ENCODE measurements around the gene PLCL1. TPM values are rescaled to one million over a fixed set of nuclear protein-coding genes. Genes with fewer than 3 reads are reported as not detected.

PLCL1 gene
- polyA plus RNA-seq, 3 donors, result 0.69 to 1.4 (median 0.79) TPM

- no peak overlapping the region for H3K4me3 Mint-ChIP-seq
- H3K4me1 ChIP-seq (ENCODE audit: control insufficient read depth in 1 of 2, insufficient read depth in 2 of 2, low read length in 2 of 2), result no peaks in the 10 kb centered on the region
- no peak for TF ChIP-seq CTCF (IDR thresholded peaks at IDR 0.05)
These were observed 196.0 kb downstream of the PLCL1 start for GRCh38 chr2:198000417-198000816.

GRCh38 chr2:198004173-198004572 lies 199.8 kb downstream of the PLCL1 start:
- Mint-ChIP-seq H3K27ac (no peak overlapping the region), H3K36me3 (no peaks in the 10 kb centered on the region), H3K4me1 (no peaks in the 10 kb centered on the region), H3K9me3 (peaks cover 0 to 3% (median 2%) of the 10 kb centered on the region in 7 donors), H3K4me3 (no peak overlapping the region), H3K27me3 (ENCODE audit: low read depth in 3 of 3) (peaks cover 0 to 1% (median 0%) of the 10 kb centered on the region in 3 donors)
- no peaks in the 10 kb centered on the region for H3K27me3 ChIP-seq (ENCODE audit: control insufficient read depth in 2 of 2, insufficient read depth in 2 of 2, low read length in 2 of 2)
- WGBS (ENCODE audit: insufficient coverage), result no CpG with 5 or more reads among the region's 1 CpG
- H3K4me1 ChIP-seq (ENCODE audit: control insufficient read depth in 1 of 2, insufficient read depth in 2 of 2, low read length in 2 of 2), result no peaks in the 10 kb centered on the region
- no peaks in the 10 kb centered on the region for H3K9me3 ChIP-seq (replicated peaks in 1 of 2; ENCODE audit: control insufficient read depth in 1 of 2, insufficient read depth in 1 of 2, low read length in 2 of 2)
- no peak for TF ChIP-seq CTCF (IDR thresholded peaks at IDR 0.05)
- no peak for DNase-seq
- H3K79me2 ChIP-seq (ENCODE audit: insufficient read depth, low read length), result no peaks in the 10 kb centered on the region
- H4K20me1 ChIP-seq (ENCODE audit: insufficient read depth, low read length), result no peaks in the 10 kb centered on the region
- no peaks in the 10 kb centered on the region for H3K36me3 ChIP-seq (replicated peaks in 1 of 2; ENCODE audit: control insufficient read depth in 1 of 2, insufficient read depth in 2 of 2, low read length in 2 of 2)
- H3K9ac ChIP-seq (ENCODE audit: insufficient read depth, low read length, poor library complexity, severe bottlenecking), result no peak overlapping the region
- H2AFZ ChIP-seq (ENCODE audit: insufficient read depth, low read depth, low read length, poor library complexity, severe bottlenecking), result no peak overlapping the region
- no peak overlapping the region for H3K4me2 ChIP-seq (replicated peaks; ENCODE audit: extremely low read depth, low read length, poor library complexity, severe bottlenecking)
- H3K4me3 ChIP-seq (replicated peaks in 1 of 3; ENCODE audit: low read depth in 2 of 3, low read length in 3 of 3), result no peak overlapping the region
- H3K27ac ChIP-seq (ENCODE audit: low read depth in 1 of 2, low read length in 2 of 2), result no peak overlapping the region
- intact Hi-C loops (cut with micrococcal nuclease), result no loop called here

More at GRCh38 chr2:198000417-198000816, 196.0 kb downstream of the PLCL1 start:
- intact Hi-C loops (cut with micrococcal nuclease), result no loop called here
- Histone ChIP-seq H3K27ac (ENCODE audit: low read depth in 1 of 2, low read length in 2 of 2) (no peak overlapping the region), H4K20me1 (ENCODE audit: insufficient read depth, low read length) (no peaks in the 10 kb centered on the region), H3K9me3 (replicated peaks in 1 of 2; ENCODE audit: control insufficient read depth in 1 of 2, insufficient read depth in 1 of 2, low read length in 2 of 2) (no peaks in the 10 kb centered on the region), H3K79me2 (ENCODE audit: insufficient read depth, low read length) (no peaks in the 10 kb centered on the region), H2AFZ (ENCODE audit: insufficient read depth, low read depth, low read length, poor library complexity, severe bottlenecking) (no peak overlapping the region), H3K9ac (ENCODE audit: insufficient read depth, low read length, poor library complexity, severe bottlenecking) (no peak overlapping the region), H3K4me3 (replicated peaks in 1 of 3; ENCODE audit: low read depth in 2 of 3, low read length in 3 of 3) (no peak overlapping the region), H3K4me2 (replicated peaks; ENCODE audit: extremely low read depth, low read length, poor library complexity, severe bottlenecking) (no peak overlapping the region), H3K27me3 (ENCODE audit: control insufficient read depth in 2 of 2, insufficient read depth in 2 of 2, low read length in 2 of 2) (no peaks in the 10 kb centered on the region), H3K36me3 (replicated peaks in 1 of 2; ENCODE audit: control insufficient read depth in 1 of 2, insufficient read depth in 2 of 2, low read length in 2 of 2) (no peaks in the 10 kb centered on the region)
- Mint-ChIP-seq H3K4me1 (no peaks in the 10 kb centered on the region), H3K36me3 (no peaks in the 10 kb centered on the region), H3K27me3 (ENCODE audit: low read depth in 3 of 3) (peaks cover 0 to 2% (median 0%) of the 10 kb centered on the region in 3 donors), H3K27ac (no peak overlapping the region), H3K9me3 (peaks cover 0 to 2% (median 0%) of the 10 kb centered on the region in 7 donors)
- DNase-seq, result no peak
- no CpG with 5 or more reads among the region's 1 CpG for WGBS (ENCODE audit: insufficient coverage)

Data from CD14-positive monocyte (primary cell).